Stimulated activated CD4-positive, alpha-beta T cell treated with anti-CD3 and anti-CD28 coated beads, Interleukin-1b, Interleukin-23, amount 100 ng/mL, for 4 hours (primary cell): ENCODE results near the gene LIN54.
A peak's percentile ranks its signal among the peaks of the same experiment; 100 is the strongest.

Source experiments
- DNase-seq, 2 donors: peaks; one replicate each; pipeline ENCODE4 v3.0.0-alpha.2; 2020; ENCODE audit warnings: low read depth in 2 of 2

Gene LIN54

GRCh38 chr4:82891707-82892466 lies 118.7 kb downstream of the LIN54 start:
- no peak for DNase-seq

- peak; percentile 93 to 94 for DNase-seq
Measured at GRCh38 chr4:82890901-82891706, 119.5 kb downstream of the LIN54 start, which contains the start of gene SEC31A. SEC31A (minus strand) TSS chr4:82891153; CDS start chr4:82881936, 9,217 bp downstream.

GRCh38 chr4:82890528-82890900 lies 120.1 kb downstream of the LIN54 start:
- DNase-seq = no peak

- no peak for DNase-seq
Measured at GRCh38 chr4:82889287-82889686, 121.3 kb downstream of the LIN54 start.

- no peak for DNase-seq
Measured at GRCh38 chr4:82886147-82886942, 124.3 kb downstream of the LIN54 start.

GRCh38 chr4:82885410-82885809 lies 125.2 kb downstream of the LIN54 start:
- no peak for DNase-seq
